Cerebellar cortex (tissue), 1 donor: ENCODE measurements around the gene KCNMB4.

ENCODE experiments used
- DNase-seq: peaks from one replicate; pipeline ENCODE4 v3.0.0-alpha.2; 2015; ENCODE audit warnings: low spot score

Gene KCNMB4

GRCh38 chr12:70443062-70443673, 77.1 kb downstream of the KCNMB4 start:
- no peak for DNase-seq

- no peak for DNase-seq
Measured at GRCh38 chr12:70444903-70445302, 78.8 kb downstream of the KCNMB4 start.

GRCh38 chr12:70448371-70448770, 82.3 kb downstream of the KCNMB4 start:
- no peak for DNase-seq

- no peak for DNase-seq
Measured at GRCh38 chr12:70449074-70449752, 83.1 kb downstream of the KCNMB4 start.

- no peak for DNase-seq
Measured at GRCh38 chr12:70449753-70450341, 83.8 kb downstream of the KCNMB4 start.

GRCh38 chr12:70451528-70451927, 85.4 kb downstream of the KCNMB4 start:
- no peak for DNase-seq

GRCh38 chr12:70456953-70457352, 90.9 kb downstream of the KCNMB4 start:
- DNase-seq: no peak

GRCh38 chr12:70459786-70460185, 93.7 kb downstream of the KCNMB4 start:
- no peak for DNase-seq

GRCh38 chr12:70463997-70464396, 97.9 kb downstream of the KCNMB4 start:
- DNase-seq: no peak

- no peak for DNase-seq
Measured at GRCh38 chr12:70466753-70467152, 100.7 kb downstream of the KCNMB4 start.

- no peak for DNase-seq
Measured at GRCh38 chr12:70467476-70467875, 101.4 kb downstream of the KCNMB4 start.

- DNase-seq: no peak
Measured at GRCh38 chr12:70467918-70468733, 102.0 kb downstream of the KCNMB4 start.

- DNase-seq: no peak
Measured at GRCh38 chr12:70468741-70469140, 102.7 kb downstream of the KCNMB4 start.

GRCh38 chr12:70469221-70469820, 103.2 kb downstream of the KCNMB4 start:
- no peak for DNase-seq

- DNase-seq: no peak
Measured at GRCh38 chr12:70482764-70483163, 116.7 kb downstream of the KCNMB4 start.
